Uterus (tissue), 4 donors: Measurements from ENCODE around the gene FIGN. TPM values are rescaled to one million over a fixed set of nuclear protein-coding genes. Genes with fewer than 3 reads are reported as not detected.
A peak's percentile ranks its signal among the peaks of the same experiment; 100 is the strongest.

Source experiments
- DNase-seq, 2 donors: peaks; one replicate each; pipeline ENCODE4 v3.0.0-alpha.2; 2019 to 2020
- H3K27ac ChIP-seq, 2 donors: fragments of 200-600 bp; sonication (generic); 1 replicate in 1 of 2; 2 replicates in 1 of 2; pipeline ENCODE4 v1.5.1; 2016 to 2018
- H3K27me3 ChIP-seq, 2 donors: fragments of 200-600 bp; sonication (generic); one replicate each; pipeline ENCODE4 v1.5.1; 2018 to 2019; ENCODE audit warnings: control low read depth in 1 of 2
- H3K36me3 ChIP-seq, 2 donors: fragments of 200-600 bp; sonication (generic); one replicate each; pipeline ENCODE4 v1.5.1; 2019; ENCODE audit warnings: control low read depth in 1 of 2
- H3K4me1 ChIP-seq, 2 donors: fragments of 200-600 bp; sonication (generic); one replicate each; pipeline ENCODE4 v1.5.1; 2018 to 2019; ENCODE audit warnings: control low read depth in 1 of 2
- H3K4me3 ChIP-seq, 2 donors: fragments of 200-600 bp; sonication (generic); 1 replicate in 1 of 2; 2 replicates in 1 of 2; pipeline ENCODE4 v1.5.1; 2018 to 2019; ENCODE audit warnings: mild to moderate bottlenecking in 1 of 2
- H3K9me3 ChIP-seq, 2 donors: fragments of 200-600 bp; sonication (generic); one replicate each; pipeline ENCODE4 v1.5.1; 2019; ENCODE audit warnings: control low read depth in 1 of 2
- CTCF ChIP-seq, 4 experiments: fragments of 200-600 bp in 2 of 4; fragments of 450-650 bp in 2 of 4; sonication (generic) in 2 of 4; IDR thresholded peaks; one replicate each; pipeline ENCODE4 v1.5.1; 2016 to 2019; ENCODE audit warnings: antibody characterized with exemption in 4 of 4, mild to moderate bottlenecking in 2 of 4, moderate library complexity in 1 of 4
- POLR2A ChIP-seq, 2 donors: fragments of 450-650 bp; IDR thresholded peaks; one replicate each; pipeline ENCODE4 v1.6.1; 2016; ENCODE audit warnings: antibody characterized with exemption in 2 of 2, mild to moderate bottlenecking in 1 of 2, moderate library complexity in 1 of 2
- intact Hi-C: fragments of 100-400 bp; cut with DNase I; formaldehyde crosslinking; loops from one replicate; pipeline ENCODE4 v1.15.1; 2023; ENCODE audit warnings: low total_unique reads
- total RNA-seq, 4 donors: library from RNA; depleted of rRNA in 3 of 4; stranded (reverse); fragments of >200 nt in 3 of 4; gene quantifications; one replicate each; pipeline versions ENCODE4 v1.1.0 to v1.2.4, GENCODE V29; 2014 to 2023
- donor health status: DM: yes; HTN: yes; CAD: no.

Gene FIGN
- total RNA-seq, 4 donors from 2014 or later = 1.8 to 9.8 (median 4.6) TPM

GRCh38 chr2:163682695-163683094 lies 53.1 kb downstream of the FIGN start:
- intact Hi-C loops = no loop called here
- H3K27ac ChIP-seq = no peak overlapping the region

GRCh38 chr2:163681745-163682144 lies 54.1 kb downstream of the FIGN start:
- H3K36me3 ChIP-seq = no peaks in the 10 kb centered on the region
- H3K4me1 ChIP-seq = no peaks in the 10 kb centered on the region
- no peaks in the 10 kb centered on the region for H3K27me3 ChIP-seq
- no peak for TF ChIP-seq CTCF (IDR thresholded peaks at IDR 0.05)
- no peak overlapping the region for H3K4me3 ChIP-seq
- no peak overlapping the region for H3K27ac ChIP-seq
- peak; percentile 40 to 51 for DNase-seq
- H3K9me3 ChIP-seq = no peaks in the 10 kb centered on the region
- intact Hi-C loops = no loop called here

More at GRCh38 chr2:163682695-163683094, 53.1 kb downstream of the FIGN start:
- H3K36me3 ChIP-seq = no peaks in the 10 kb centered on the region
- TF ChIP-seq CTCF (IDR thresholded peaks at IDR 0.05) (no peak), POLR2A (IDR thresholded peaks at IDR 0.05) (no peak)
- DNase-seq = no peak
- no peaks in the 10 kb centered on the region for H3K9me3 ChIP-seq
- H3K4me3 ChIP-seq = no peak overlapping the region
- no peaks in the 10 kb centered on the region for H3K27me3 ChIP-seq
- H3K4me1 ChIP-seq = no peaks in the 10 kb centered on the region

- Histone ChIP-seq H3K27me3 (no peaks in the 10 kb centered on the region), H3K36me3 (no peaks in the 10 kb centered on the region), H3K4me3 (no peak overlapping the region), H3K9me3 (no peaks in the 10 kb centered on the region), H3K4me1 (no peaks in the 10 kb centered on the region), H3K27ac (no peak overlapping the region)
- intact Hi-C loops = no loop called here
- TF ChIP-seq POLR2A (IDR thresholded peaks at IDR 0.05) (no peak), CTCF (IDR thresholded peaks at IDR 0.05) (no peak)
- DNase-seq = no peak
These were observed 60.4 kb downstream of the FIGN start for GRCh38 chr2:163675388-163675787.

GRCh38 chr2:163673522-163673921 lies 62.3 kb downstream of the FIGN start:
- H3K36me3 ChIP-seq = no peaks in the 10 kb centered on the region
- TF ChIP-seq CTCF (IDR thresholded peaks at IDR 0.05) (no peak), POLR2A (IDR thresholded peaks at IDR 0.05) (no peak)

GRCh38 chr2:163670929-163671328 lies 64.9 kb downstream of the FIGN start:
- no peak for DNase-seq
- Histone ChIP-seq H3K36me3 (no peaks in the 10 kb centered on the region), H3K9me3 (no peaks in the 10 kb centered on the region), H3K4me3 (no peak overlapping the region), H3K27ac (no peak overlapping the region), H3K4me1 (no peaks in the 10 kb centered on the region), H3K27me3 (no peaks in the 10 kb centered on the region)
- TF ChIP-seq CTCF (IDR thresholded peaks at IDR 0.05) = no peak
- TF ChIP-seq POLR2A (IDR thresholded peaks at IDR 0.05) = no peak
- intact Hi-C loops = no loop called here

More at GRCh38 chr2:163673522-163673921, 62.3 kb downstream of the FIGN start:
- Histone ChIP-seq H3K9me3 (no peaks in the 10 kb centered on the region), H3K27me3 (no peaks in the 10 kb centered on the region), H3K4me3 (no peak overlapping the region), H3K27ac (no peak overlapping the region), H3K4me1 (no peaks in the 10 kb centered on the region)
- intact Hi-C loops = no loop called here
- no peak for DNase-seq
